AG04450 (cell line): Measurements from ENCODE around the gene TRIM66. TPM values are rescaled to one million over a fixed set of nuclear protein-coding genes. Genes with fewer than 3 reads are reported as not detected.

Experiments used
- CTCF ChIA-PET: fragments of 300-600, 350-600 bp; formaldehyde crosslinking; extraction: SDS; loops from one replicate; lab custom pipeline; 2022; ENCODE audit warnings: antibody characterized with exemption, inconsistent platforms; lab: Charles Lee
- POLR2A ChIA-PET: fragments of 350-600 bp; formaldehyde crosslinking; extraction: SDS; loops from one replicate; lab custom pipeline; 2021; ENCODE audit warnings: antibody characterized with exemption, inconsistent platforms; lab: Yijun Ruan, JAX
- DNase-seq: peaks from one replicate; pipeline ENCODE4 v3.0.0-alpha.2; 2011; ENCODE audit warnings: low read depth, low spot score
- H3K27ac ChIP-seq: one replicate; pipeline ENCODE4 v1.5.1; 2012; ENCODE audit warnings: low read depth, low read length, control low read depth
- H3K27me3 ChIP-seq: one replicate; pipeline ENCODE4 v1.6.0; 2012; ENCODE audit warnings: low read length; ENCODE audit not compliant: control insufficient read depth, insufficient read depth
- H3K4me3 ChIP-seq: 2 replicates; pipeline ENCODE4 v1.5.1; 2011; ENCODE audit warnings: mild to moderate bottlenecking, low read depth, low read length, control low read depth
- H3K9me3 ChIP-seq: 2 replicates; pipeline ENCODE4 v1.5.1; 2012; ENCODE audit warnings: low read length; ENCODE audit not compliant: control insufficient read depth, insufficient read depth
- polyA plus RNA-seq: library from polyadenylated mRNA; depleted of rRNA; stranded (reverse); fragments of >200 nt; gene quantifications from 2 replicates; pipeline ENCODE4 v1.2.3, GENCODE V29; 2011; rRNA removed
- small RNA-seq: library from RNA; depleted of rRNA; stranded (forward); fragments of <200 nt; gene quantifications from one replicate; pipeline ENCODE3, GENCODE V24; 2012; ENCODE audit warnings: low read depth; ENCODE audit not compliant: insufficient read length
- TF ChIP-seq, protein P1 (sequence below): IDR thresholded peaks from 2 replicates; pipeline ENCODE4 v1.5.1; 2011; ENCODE audit warnings: low read depth, low read length, control low read depth, inconsistent platforms

The TRIM66 gene
- polyA plus RNA-seq, 1 experiment, result 6.3 TPM

GRCh38 chr11:8566613-8567210 is 115.8 kb downstream of the TRIM66 start:
- H3K4me3 ChIP-seq, result no peak overlapping the region
- no peak for DNase-seq
- TF ChIP-seq, protein P1, sequence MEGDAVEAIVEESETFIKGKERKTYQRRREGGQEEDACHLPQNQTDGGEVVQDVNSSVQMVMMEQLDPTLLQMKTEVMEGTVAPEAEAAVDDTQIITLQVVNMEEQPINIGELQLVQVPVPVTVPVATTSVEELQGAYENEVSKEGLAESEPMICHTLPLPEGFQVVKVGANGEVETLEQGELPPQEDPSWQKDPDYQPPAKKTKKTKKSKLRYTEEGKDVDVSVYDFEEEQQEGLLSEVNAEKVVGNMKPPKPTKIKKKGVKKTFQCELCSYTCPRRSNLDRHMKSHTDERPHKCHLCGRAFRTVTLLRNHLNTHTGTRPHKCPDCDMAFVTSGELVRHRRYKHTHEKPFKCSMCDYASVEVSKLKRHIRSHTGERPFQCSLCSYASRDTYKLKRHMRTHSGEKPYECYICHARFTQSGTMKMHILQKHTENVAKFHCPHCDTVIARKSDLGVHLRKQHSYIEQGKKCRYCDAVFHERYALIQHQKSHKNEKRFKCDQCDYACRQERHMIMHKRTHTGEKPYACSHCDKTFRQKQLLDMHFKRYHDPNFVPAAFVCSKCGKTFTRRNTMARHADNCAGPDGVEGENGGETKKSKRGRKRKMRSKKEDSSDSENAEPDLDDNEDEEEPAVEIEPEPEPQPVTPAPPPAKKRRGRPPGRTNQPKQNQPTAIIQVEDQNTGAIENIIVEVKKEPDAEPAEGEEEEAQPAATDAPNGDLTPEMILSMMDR, result peak; percentile 64
- no peaks in the 10 kb centered on the region for H3K27me3 ChIP-seq
- CTCF ChIA-PET, result interaction anchor here (0.6 to 5.2 kb wide), 36 partner anchors 8 to 560 kb away, joined by 3 to 69 read pairs (median 4); partner anchors contain the start of gene LMO1
- H3K9me3 ChIP-seq, result no peaks in the 10 kb centered on the region
- POLR2A ChIA-PET, result interaction anchor here (1.1 to 1.5 kb wide), 2 partner anchors 122 to 303 kb away, joined by 3 read pairs; partner anchors contain the start of gene LMO1
- H3K27ac ChIP-seq, result no peak overlapping the region

DNA sequence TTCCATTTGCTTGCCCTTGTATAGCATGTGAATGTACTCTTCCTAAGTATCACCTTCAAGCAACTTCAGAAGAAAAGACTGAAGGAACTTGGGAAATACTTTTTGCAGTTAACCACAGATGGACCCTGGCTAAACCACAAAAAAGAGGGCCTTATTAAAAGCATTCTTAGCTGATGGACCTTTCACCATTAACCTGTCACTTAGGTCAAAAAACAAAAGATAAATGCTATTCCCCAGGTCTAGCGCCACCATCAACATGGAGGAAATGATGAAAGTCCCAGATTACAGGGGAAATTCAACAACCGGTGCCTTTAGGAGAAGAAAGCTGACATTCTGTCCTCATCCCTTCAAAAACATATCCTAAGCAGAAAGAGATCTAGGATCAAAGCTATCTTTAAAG is 117.9 kb downstream of the TRIM66 start:
- H3K27ac ChIP-seq, result no peak overlapping the region
- H3K4me3 ChIP-seq, result no peak overlapping the region
- no peaks in the 10 kb centered on the region for H3K9me3 ChIP-seq
- CTCF ChIA-PET, result interaction anchor here (0.9 to 5.2 kb wide), 5 partner anchors 12 to 558 kb away, joined by 3 to 69 read pairs (median 4); no protein-coding TSS in a partner anchor
- no peak for DNase-seq
- H3K27me3 ChIP-seq, result no peaks in the 10 kb centered on the region
- POLR2A ChIA-PET, result no interaction called here
- TF ChIP-seq, protein P1, result no peak

Small RNA genes lying within 50 kb of the gene (small RNA-seq; reads per million reads assigned to genes)
- not detected for gene SNORA3A
- 2.7 reads per million, percentile 10 among the genes with 10 or more reads in this experiment for gene SNORA3B

Other genes with a start within 250 kb of the TRIM66 start
- 5.9 and 8.3 TPM in 2 replicates for gene STK33, start 88.4 kb downstream of the TRIM66 start, polyA plus RNA-seq
- 941 and 1,068 TPM in 2 replicates for gene RPL27A, start 127 bp upstream of the TRIM66 start, polyA plus RNA-seq
- gene AKIP1, start 228.5 kb upstream of the TRIM66 start, polyA plus RNA-seq, result 39.6 and 41.4 TPM in 2 replicates